H7 (cell line): ENCODE results near the gene FRMD5. TPM values are rescaled to one million over a fixed set of nuclear protein-coding genes. Genes with fewer than 3 reads are reported as not detected.
A peak's percentile ranks its signal among the peaks of the same experiment; 100 is the strongest.

Source experiments
- DNase-seq: peaks from one replicate; pipeline ENCODE4 v3.0.0; 2012
- H3K27me3 ChIP-seq: 2 replicates; pipeline ENCODE4 v1.6.0; 2011; ENCODE audit warnings: mild to moderate bottlenecking, low read length; ENCODE audit not compliant: control insufficient read depth, insufficient read depth
- H3K36me3 ChIP-seq: replicated peaks from 2 replicates; pipeline ENCODE4 v1.5.1; 2011; ENCODE audit warnings: low read length; ENCODE audit not compliant: control insufficient read depth, insufficient read depth
- H3K4me3 ChIP-seq: 2 replicates; pipeline ENCODE4 v1.5.1; 2011; ENCODE audit warnings: low read depth, mild to moderate bottlenecking, control low read depth, low read length, moderate library complexity; ENCODE audit not compliant: insufficient read depth
- total RNA-seq: library from RNA; depleted of rRNA; stranded (reverse); fragments of >200 nt; shearing (Covaris generic); gene quantifications from 2 replicates; pipeline ENCODE4 v1.2.3, GENCODE V29; 2014

The FRMD5 gene
- total RNA-seq, 1 experiment from 2014 or later, result 2.4 TPM

- no peaks in the 10 kb centered on the region for H3K27me3 ChIP-seq
- H3K4me3 ChIP-seq, result no peak overlapping the region
- peak; percentile 51 for DNase-seq
- H3K36me3 ChIP-seq, result no peaks in the 10 kb centered on the region
Observed at GRCh38 chr15:43939070-43939469, 256.0 kb downstream of the FRMD5 start.

DNA sequence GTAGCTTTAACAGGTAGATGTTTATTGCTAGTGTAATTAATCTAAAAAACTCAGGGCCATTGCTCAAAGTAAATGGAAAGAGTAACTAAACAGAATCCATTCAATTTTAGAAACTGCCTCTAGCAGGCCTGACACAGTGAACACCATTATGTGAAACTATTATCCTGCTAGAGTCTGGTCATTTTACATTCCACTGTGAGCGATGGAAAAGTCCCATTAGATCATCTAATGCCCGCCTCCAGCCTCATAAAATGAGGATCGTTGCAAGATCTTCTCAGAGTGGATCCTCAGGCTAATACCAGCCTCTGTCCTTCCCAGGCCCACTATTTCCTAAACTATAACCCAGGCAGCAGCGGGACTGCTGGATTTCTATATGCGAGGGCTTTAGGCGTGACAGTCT is 260.6 kb downstream of the FRMD5 start:
- no peaks in the 10 kb centered on the region for H3K27me3 ChIP-seq
- no peaks in the 10 kb centered on the region for H3K36me3 ChIP-seq
- DNase-seq, result no peak
- H3K4me3 ChIP-seq, result no peak overlapping the region

- Histone ChIP-seq H3K36me3 (no peaks in the 10 kb centered on the region), H3K4me3 (no peak overlapping the region), H3K27me3 (no peaks in the 10 kb centered on the region)
- no peak for DNase-seq
Observed at GRCh38 chr15:43932907-43933306, 262.2 kb downstream of the FRMD5 start.

GRCh38 chr15:43931790-43932435 is 263.2 kb downstream of the FRMD5 start:
- Histone ChIP-seq H3K4me3 (no peak overlapping the region), H3K36me3 (no peaks in the 10 kb centered on the region), H3K27me3 (no peaks in the 10 kb centered on the region)
- no peak for DNase-seq

GRCh38 chr15:43931119-43931518 is 264.0 kb downstream of the FRMD5 start:
- DNase-seq, result no peak
- Histone ChIP-seq H3K27me3 (no peaks in the 10 kb centered on the region), H3K4me3 (no peak overlapping the region), H3K36me3 (no peaks in the 10 kb centered on the region)

- H3K36me3 ChIP-seq, result no peaks in the 10 kb centered on the region
- no peak for DNase-seq
- H3K27me3 ChIP-seq, result no peaks in the 10 kb centered on the region
- H3K4me3 ChIP-seq, result no peak overlapping the region
Observed at GRCh38 chr15:43930556-43930955, 264.5 kb downstream of the FRMD5 start.

GRCh38 chr15:43930079-43930478 is 265.0 kb downstream of the FRMD5 start:
- Histone ChIP-seq H3K4me3 (no peak overlapping the region), H3K36me3 (no peaks in the 10 kb centered on the region), H3K27me3 (no peaks in the 10 kb centered on the region)
- peak; percentile 23 for DNase-seq

DNA sequence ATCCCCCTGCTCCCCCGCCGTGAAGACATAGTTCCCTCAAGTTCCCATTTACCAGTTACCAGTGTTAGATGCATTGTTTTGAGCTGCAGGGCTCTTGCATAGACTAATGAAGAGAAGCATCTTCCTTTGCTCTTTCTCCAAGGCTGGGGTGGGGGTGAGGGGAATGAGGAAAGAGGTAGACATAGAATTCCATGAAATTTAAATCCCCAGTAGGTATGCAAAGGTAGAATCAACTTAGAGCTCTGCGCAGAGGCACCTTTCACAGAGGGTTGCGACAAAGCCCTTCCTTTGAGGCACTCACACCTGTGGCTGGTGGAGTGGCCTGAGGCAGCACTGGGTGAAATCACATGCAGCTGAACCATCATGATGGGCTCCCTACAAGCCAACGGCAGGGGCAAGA is 266.9 kb downstream of the FRMD5 start:
- peak; percentile 56 for DNase-seq
- H3K4me3 ChIP-seq, result no peak overlapping the region

GRCh38 chr15:43927203-43927602 is 267.9 kb downstream of the FRMD5 start:
- Histone ChIP-seq H3K27me3 (no peaks in the 10 kb centered on the region), H3K36me3 (no peaks in the 10 kb centered on the region), H3K4me3 (no peak overlapping the region)
- DNase-seq, result no peak

More for the DNA sequence above, 266.9 kb downstream of the FRMD5 start:
- H3K27me3 ChIP-seq, result no peaks in the 10 kb centered on the region
- H3K36me3 ChIP-seq, result no peaks in the 10 kb centered on the region

- DNase-seq, result no peak
- Histone ChIP-seq H3K27me3 (no peaks in the 10 kb centered on the region; the same call in 1 of the 2 replicates), H3K36me3 (no peaks in the 10 kb centered on the region; the same call in 1 of the 2 replicates), H3K4me3 (no peak overlapping the region)
Observed at GRCh38 chr15:43923553-43923952, 271.5 kb downstream of the FRMD5 start.

- Histone ChIP-seq H3K36me3 (no peaks in the 10 kb centered on the region; the same call in 1 of the 2 replicates), H3K4me3 (no peak overlapping the region), H3K27me3 (no peaks in the 10 kb centered on the region; the same call in 1 of the 2 replicates)
- no peak for DNase-seq
Observed at GRCh38 chr15:43922021-43922420, 273.1 kb downstream of the FRMD5 start.

GRCh38 chr15:43920815-43921214 is 274.3 kb downstream of the FRMD5 start:
- no peaks in the 10 kb centered on the region; the same call in 1 of the 2 replicates for H3K27me3 ChIP-seq
- no peaks in the 10 kb centered on the region; the same call in none of the 2 replicates for H3K36me3 ChIP-seq
- H3K4me3 ChIP-seq, result no peak overlapping the region
- DNase-seq, result no peak

GRCh38 chr15:43920254-43920600 is 274.8 kb downstream of the FRMD5 start:
- Histone ChIP-seq H3K36me3 (no peaks in the 10 kb centered on the region; the same call in none of the 2 replicates), H3K27me3 (no peaks in the 10 kb centered on the region; the same call in 1 of the 2 replicates)
- no peak for DNase-seq

GRCh38 chr15:43919540-43920253 is 275.4 kb downstream of the FRMD5 start:
- Histone ChIP-seq H3K36me3 (no peaks in the 10 kb centered on the region; the same call in none of the 2 replicates), H3K27me3 (no peaks in the 10 kb centered on the region; the same call in 1 of the 2 replicates), H3K4me3 (no peak overlapping the region)
- DNase-seq, result no peak

More at GRCh38 chr15:43920254-43920600, 274.8 kb downstream of the FRMD5 start:
- H3K4me3 ChIP-seq, result no peak overlapping the region

- no peak for DNase-seq
- Histone ChIP-seq H3K4me3 (no peak overlapping the region), H3K36me3 (no peaks in the 10 kb centered on the region; the same call in none of the 2 replicates), H3K27me3 (no peaks in the 10 kb centered on the region; the same call in 1 of the 2 replicates)
Observed at GRCh38 chr15:43918717-43919116, 276.4 kb downstream of the FRMD5 start.
